NCI-H748 treated with DMSO at 0.1 percent for 48 hours (cell line): Measurements from ENCODE around the gene PSAP.

Experiments
- DNase-seq: peaks from one replicate; lab custom pipeline; 2025; lab: John Stamatoyannopoulos, UW

The PSAP gene

DNA sequence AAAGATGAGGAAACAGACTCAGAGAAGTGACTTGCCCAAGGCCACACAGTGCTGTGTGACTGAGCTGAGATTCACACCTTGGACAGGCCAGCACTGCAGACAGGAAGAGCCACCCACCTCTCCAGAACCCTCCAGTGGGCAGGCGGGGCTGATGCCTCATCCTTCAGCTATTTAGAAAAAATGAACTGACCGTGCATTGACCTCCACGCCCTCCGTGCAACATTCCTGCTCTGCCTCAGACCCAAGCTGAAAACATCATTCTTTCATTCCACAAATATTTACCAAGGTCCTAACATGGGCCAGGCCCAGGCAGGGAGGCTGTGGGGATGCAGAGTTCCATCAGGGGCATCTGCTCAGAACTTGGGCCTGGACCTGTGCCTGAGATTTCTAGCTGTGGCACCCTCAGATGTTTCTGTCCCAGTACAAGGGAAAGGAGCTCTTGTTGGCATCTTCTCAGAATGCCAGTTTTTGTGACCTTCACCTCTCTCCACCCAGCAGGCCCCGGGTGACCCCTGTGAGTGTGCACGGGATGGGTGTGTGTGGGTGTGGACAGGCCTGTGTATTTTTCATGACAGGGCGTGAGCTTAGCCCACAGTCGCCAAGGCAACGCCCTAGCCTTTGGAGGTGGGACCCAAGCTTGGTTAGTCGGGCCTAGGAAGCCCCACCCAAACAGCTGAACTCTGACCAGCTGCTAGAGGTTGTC is 84.2 kb downstream of the PSAP start:
- DNase-seq: no peak
